HG02884 (cell line): ENCODE measurements around the gene SLC34A1.

Source experiments
- ATAC-seq: cut with Tn5 transposase; IDR thresholded peaks from one replicate; pipeline ENCODE4 v1.9.1; 2021; ENCODE audit warnings: mild to moderate bottlenecking, moderate library complexity; ENCODE audit not compliant: unreplicated experiment

SLC34A1 gene

GRCh38 chr5:177443144-177443983 lies 59.1 kb downstream of the SLC34A1 start:
- no peak for ATAC-seq

- no peak for ATAC-seq
These were observed 60.1 kb downstream of the SLC34A1 start for GRCh38 chr5:177444106-177445051.

DNA sequence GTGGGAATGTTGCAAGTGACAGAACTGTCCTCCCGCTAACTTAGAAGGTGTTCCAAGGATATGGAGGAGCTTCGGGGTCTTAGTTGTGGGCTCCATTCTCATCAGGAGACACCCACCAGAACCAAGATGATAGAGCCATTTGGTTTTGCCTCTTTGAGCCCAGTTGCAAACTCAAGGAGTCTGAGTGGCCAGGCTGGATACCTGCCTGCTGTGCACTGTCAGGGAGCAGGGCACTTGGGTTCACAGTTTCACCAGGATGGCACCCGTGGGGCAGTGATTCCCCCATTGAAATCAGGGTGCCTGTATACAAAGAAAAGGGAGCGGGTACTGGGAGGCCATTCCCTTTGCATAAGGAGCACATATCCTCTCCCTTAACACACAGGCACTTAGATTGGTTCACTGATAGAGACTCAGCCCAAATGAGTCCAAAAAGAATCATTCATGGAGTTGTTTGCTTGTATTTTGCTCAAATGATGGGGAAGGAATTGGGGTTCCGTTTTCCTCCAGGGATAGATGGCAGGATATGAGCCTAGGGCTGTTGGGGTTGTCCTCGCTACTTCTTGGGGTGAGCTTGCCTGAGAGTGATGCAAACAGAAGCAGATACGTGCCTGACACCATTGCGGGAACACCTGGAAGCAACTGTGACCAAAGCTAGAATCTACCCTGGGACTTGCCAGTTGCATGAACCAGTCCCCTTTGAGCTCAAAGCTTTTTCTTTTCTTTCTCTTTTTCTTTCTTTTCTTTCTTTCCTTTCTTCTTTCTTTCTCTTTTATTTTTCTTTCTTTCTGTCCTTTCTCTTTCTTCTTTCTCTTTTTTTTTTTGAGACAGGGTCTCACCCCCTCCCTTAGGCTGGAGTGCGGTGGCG lies 61.0 kb downstream of the SLC34A1 start:
- ATAC-seq: no peak

GRCh38 chr5:177445917-177446199 lies 61.6 kb downstream of the SLC34A1 start:
- ATAC-seq: no peak

GRCh38 chr5:177446200-177447065 lies 62.2 kb downstream of the SLC34A1 start, which contains the start of gene PRR7:
TSS of gene PRR7 (plus strand) at chr5:177446814. CDS start at chr5:177455068, 8,254 bp downstream.
- ATAC-seq: peak; percentile 43

DNA sequence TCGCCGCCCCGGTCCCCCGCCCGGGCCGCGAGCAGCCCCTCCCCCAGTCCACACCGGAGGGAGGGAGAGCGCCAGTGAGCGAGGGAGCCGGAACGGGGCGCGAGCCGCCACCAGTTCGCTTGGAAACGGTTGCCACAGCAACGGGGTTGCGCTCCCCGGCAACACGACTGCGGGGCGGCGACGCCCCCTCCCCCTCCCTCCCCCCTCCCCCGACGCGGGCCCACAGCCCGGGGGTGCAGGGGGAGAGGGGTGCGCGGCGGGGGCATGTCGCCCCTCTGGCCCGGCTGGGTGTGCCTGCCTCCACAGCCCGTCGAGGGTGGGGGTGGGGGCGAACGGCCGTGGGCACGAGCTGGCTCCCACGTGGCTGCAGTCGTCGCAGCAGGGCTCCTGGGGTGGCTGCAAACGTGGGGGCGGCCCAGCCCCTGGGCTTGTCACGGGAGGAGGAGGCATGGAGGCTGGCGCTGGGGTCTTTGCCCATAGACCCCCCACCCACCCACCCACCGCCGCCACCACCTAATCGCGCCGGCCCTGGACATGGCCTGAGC lies 62.9 kb downstream of the SLC34A1 start:
- peak; percentile 36 for ATAC-seq

DNA sequence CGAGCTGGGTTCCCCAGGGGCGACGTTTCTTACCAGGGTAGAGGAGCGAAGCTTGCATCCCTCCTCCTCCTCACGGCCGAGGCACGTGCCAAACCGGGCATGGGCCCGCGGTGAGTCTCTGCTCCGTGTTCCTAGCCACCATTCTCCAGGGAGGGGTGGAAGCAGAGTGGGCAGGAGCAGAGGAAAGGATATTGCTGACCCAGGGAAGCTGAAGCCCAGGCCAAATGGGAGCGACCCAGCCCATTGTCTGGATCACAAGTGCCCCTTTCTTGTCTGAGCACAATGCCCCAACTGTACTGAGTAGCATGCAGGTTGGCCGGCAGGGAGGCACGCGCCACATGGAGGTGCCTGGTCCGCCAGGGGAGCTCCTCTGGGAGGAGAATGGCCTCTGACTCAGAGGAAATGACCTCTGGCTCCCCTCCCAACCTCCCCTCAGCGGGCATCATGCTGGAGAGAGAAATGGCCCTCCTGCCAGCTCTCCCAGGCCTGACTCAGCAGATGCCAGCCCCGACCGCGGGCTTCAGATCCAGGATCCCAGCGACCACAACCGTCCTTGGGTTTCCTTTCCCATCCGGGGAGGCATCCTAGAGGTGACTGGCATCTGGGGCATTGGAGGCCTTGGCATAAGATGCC lies 63.5 kb downstream of the SLC34A1 start:
- no peak for ATAC-seq
